Measurements from ENCODE around the gene CDC42EP4. TPM values are rescaled to one million over a fixed set of nuclear protein-coding genes. Genes with fewer than 3 reads are reported as not detected.
A peak's percentile ranks its signal among the peaks of the same experiment; 100 is the strongest.
"Not testable (repeated sequence)": the region's sequence is repeated elsewhere in the genome, so short reads cannot be mapped to it uniquely, and the experiment has no call there.

The CDC42EP4 gene
- total and polyA plus RNA-seq, 2 donors = 24.0 to 56.2 TPM

- H3K4me1 ChIP-seq (ENCODE audit: insufficient read depth); DNase-seq (ENCODE audit: extremely low spot score); H3K36me3 ChIP-seq (ENCODE audit: insufficient read depth): not testable (repeated sequence)
- Histone ChIP-seq H3K4me3 (ENCODE audit: low read depth, low read length) (peak overlapping the region; percentile 94), H3K27ac (ENCODE audit: low read depth) (peak overlapping the region; percentile 44)
- 69% methylated on average over 5 of the region's 5 CpGs for WGBS
Measured at GRCh38 chr17:73308959-73309358, 2.8 kb downstream of the CDC42EP4 start.

GRCh38 chr17:73308017-73308823 is 3.6 kb downstream of the CDC42EP4 start:
- Histone ChIP-seq H3K4me1 (ENCODE audit: insufficient read depth) (no peaks in the 10 kb centered on the region), H3K4me3 (ENCODE audit: low read depth, low read length) (peak overlapping the region; percentile 27), H3K27ac (ENCODE audit: low read depth) (peak overlapping the region; percentile 95), H3K36me3 (ENCODE audit: insufficient read depth) (no peaks in the 10 kb centered on the region)
- DNase-seq (ENCODE audit: extremely low spot score) = no peak
- 34% methylated on average over 23 of the region's 23 CpGs for WGBS

GRCh38 chr17:73307130-73307529 is 4.7 kb downstream of the CDC42EP4 start:
- Histone ChIP-seq H3K4me3 (ENCODE audit: low read depth, low read length) (no peak overlapping the region), H3K36me3 (ENCODE audit: insufficient read depth) (no peaks in the 10 kb centered on the region), H3K27ac (ENCODE audit: low read depth) (peak overlapping the region; percentile 62), H3K4me1 (ENCODE audit: insufficient read depth) (no peaks in the 10 kb centered on the region)
- 76% methylated on average over 8 of the region's 9 CpGs for WGBS
- DNase-seq (ENCODE audit: extremely low spot score) = no peak

GRCh38 chr17:73305845-73306836 is 5.7 kb downstream of the CDC42EP4 start:
- H3K36me3 ChIP-seq (ENCODE audit: insufficient read depth) = no peaks in the 10 kb centered on the region
- no peak for DNase-seq (ENCODE audit: extremely low spot score)
- H3K4me3 ChIP-seq (ENCODE audit: low read depth, low read length) = no peak overlapping the region
- peak overlapping the region; percentile 90 for H3K27ac ChIP-seq (ENCODE audit: low read depth)
- H3K4me1 ChIP-seq (ENCODE audit: insufficient read depth) = no peaks in the 10 kb centered on the region
- 52% methylated on average over 11 of the region's 11 CpGs for WGBS

- 13% methylated on average over 16 of the region's 16 CpGs for WGBS
- H3K27ac ChIP-seq (ENCODE audit: low read depth) = peak overlapping the region; percentile 90
- H3K36me3 ChIP-seq (ENCODE audit: insufficient read depth) = no peaks in the 10 kb centered on the region
- no peaks in the 10 kb centered on the region for H3K4me1 ChIP-seq (ENCODE audit: insufficient read depth)
- DNase-seq (ENCODE audit: extremely low spot score) = no peak
- H3K4me3 ChIP-seq (ENCODE audit: low read depth, low read length) = no peak overlapping the region
Measured at GRCh38 chr17:73304971-73305812, 6.6 kb downstream of the CDC42EP4 start.

GRCh38 chr17:73304438-73304837 is 7.4 kb downstream of the CDC42EP4 start:
- no peaks in the 10 kb centered on the region for H3K4me1 ChIP-seq (ENCODE audit: insufficient read depth)
- no peak for DNase-seq (ENCODE audit: extremely low spot score)
- WGBS = 34% methylated on average over 8 of the region's 8 CpGs
- H3K27ac ChIP-seq (ENCODE audit: low read depth) = peak overlapping the region; percentile 90
- no peak overlapping the region for H3K4me3 ChIP-seq (ENCODE audit: low read depth, low read length)
- no peaks in the 10 kb centered on the region for H3K36me3 ChIP-seq (ENCODE audit: insufficient read depth)

- Histone ChIP-seq H3K27ac (ENCODE audit: low read depth) (no peak overlapping the region), H3K36me3 (ENCODE audit: insufficient read depth) (no peaks in the 10 kb centered on the region), H3K4me3 (ENCODE audit: low read depth, low read length) (no peak overlapping the region), H3K4me1 (ENCODE audit: insufficient read depth) (no peaks in the 10 kb centered on the region)
- 47% methylated on average over 3 of the region's 3 CpGs for WGBS
- DNase-seq (ENCODE audit: extremely low spot score) = no peak
Measured at GRCh38 chr17:73302189-73302588, 9.6 kb downstream of the CDC42EP4 start.

GRCh38 chr17:73301369-73301768 is 10.4 kb downstream of the CDC42EP4 start:
- H3K36me3 ChIP-seq (ENCODE audit: insufficient read depth) = no peaks in the 10 kb centered on the region
- H3K27ac ChIP-seq (ENCODE audit: low read depth) = no peak overlapping the region
- DNase-seq (ENCODE audit: extremely low spot score) = no peak
- H3K4me1 ChIP-seq (ENCODE audit: insufficient read depth) = no peaks in the 10 kb centered on the region
- no peak overlapping the region for H3K4me3 ChIP-seq (ENCODE audit: low read depth, low read length)
- WGBS = 93% methylated on average over 2 of the region's 2 CpGs

- 86% methylated on average over 3 of the region's 3 CpGs for WGBS
- Histone ChIP-seq H3K4me3 (ENCODE audit: low read depth, low read length) (no peak overlapping the region), H3K4me1 (ENCODE audit: insufficient read depth) (no peaks in the 10 kb centered on the region), H3K27ac (ENCODE audit: low read depth) (no peak overlapping the region), H3K36me3 (ENCODE audit: insufficient read depth) (no peaks in the 10 kb centered on the region)
- DNase-seq (ENCODE audit: extremely low spot score) = no peak
Measured at GRCh38 chr17:73300392-73300791, 11.4 kb downstream of the CDC42EP4 start.

GRCh38 chr17:73297934-73298861 is 13.6 kb downstream of the CDC42EP4 start:
- Histone ChIP-seq H3K4me3 (ENCODE audit: low read depth, low read length) (no peak overlapping the region), H3K4me1 (ENCODE audit: insufficient read depth) (no peaks in the 10 kb centered on the region), H3K36me3 (ENCODE audit: insufficient read depth) (no peaks in the 10 kb centered on the region), H3K27ac (ENCODE audit: low read depth) (no peak overlapping the region)
- WGBS = 63% methylated on average over 15 of the region's 15 CpGs
- DNase-seq (ENCODE audit: extremely low spot score) = no peak

- no peak for DNase-seq (ENCODE audit: extremely low spot score)
- WGBS = 58% methylated on average over 9 of the region's 9 CpGs
- peak overlapping the region; percentile 13 for H3K27ac ChIP-seq (ENCODE audit: low read depth)
- H3K4me3 ChIP-seq (ENCODE audit: low read depth, low read length) = no peak overlapping the region
- peaks cover 1% of the 10 kb centered on the region for H3K4me1 ChIP-seq (ENCODE audit: insufficient read depth)
- H3K36me3 ChIP-seq (ENCODE audit: insufficient read depth) = no peaks in the 10 kb centered on the region
Measured at GRCh38 chr17:73293480-73293911, 18.3 kb downstream of the CDC42EP4 start.

GRCh38 chr17:73293031-73293430 is 18.8 kb downstream of the CDC42EP4 start:
- no peaks in the 10 kb centered on the region for H3K36me3 ChIP-seq (ENCODE audit: insufficient read depth)
- no peak for DNase-seq (ENCODE audit: extremely low spot score)
- H3K27ac ChIP-seq (ENCODE audit: low read depth) = peak overlapping the region; percentile 13
- peaks cover 1% of the 10 kb centered on the region for H3K4me1 ChIP-seq (ENCODE audit: insufficient read depth)
- WGBS = 68% methylated on average over 11 of the region's 11 CpGs
- H3K4me3 ChIP-seq (ENCODE audit: low read depth, low read length) = no peak overlapping the region

Measured in urinary bladder (tissue), 4 donors.